ENCODE results near the gene TMEM178B. TPM values are rescaled to one million over a fixed set of nuclear protein-coding genes. Genes with fewer than 3 reads are reported as not detected.
"Not testable (repeated sequence)": the region's sequence is repeated elsewhere in the genome, so short reads cannot be mapped to it uniquely, and the experiment has no call there.

The TMEM178B gene
- total RNA-seq, 1 experiment from 2014 or later = not detected

DNA sequence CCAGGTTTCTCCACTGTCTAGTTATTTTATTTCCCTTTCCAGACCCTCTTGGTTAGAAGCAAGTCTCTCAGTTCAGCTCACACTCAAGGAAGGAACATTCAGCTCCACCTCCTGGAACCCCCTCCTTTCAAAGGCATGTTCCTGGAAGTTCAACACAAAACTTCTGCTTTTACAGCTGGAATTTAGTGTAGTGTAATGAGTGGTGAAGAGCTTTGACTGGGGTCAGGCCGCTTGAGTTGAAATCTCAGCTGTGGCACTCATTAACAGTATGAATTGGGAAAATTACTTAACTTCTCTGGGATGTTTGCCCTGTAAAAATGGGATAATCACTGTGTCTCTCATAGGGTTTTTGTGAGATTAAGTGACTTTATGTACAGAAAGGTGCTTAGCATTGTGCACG lies 91.7 kb downstream of the TMEM178B start:
- Histone ChIP-seq H3K9me3 (ENCODE audit: insufficient read depth, low read depth) (0 out of 2 replicates have a peak, but pooled peaks cover 3% of the 10 kb centered on the region), H3K27me3 (ENCODE audit: insufficient read depth, low read depth) (peaks cover 59% of the 10 kb centered on the region; the same call in 1 of the 2 replicates)
- BruUV-seq (replicated peaks) = no TSS peak

DNA sequence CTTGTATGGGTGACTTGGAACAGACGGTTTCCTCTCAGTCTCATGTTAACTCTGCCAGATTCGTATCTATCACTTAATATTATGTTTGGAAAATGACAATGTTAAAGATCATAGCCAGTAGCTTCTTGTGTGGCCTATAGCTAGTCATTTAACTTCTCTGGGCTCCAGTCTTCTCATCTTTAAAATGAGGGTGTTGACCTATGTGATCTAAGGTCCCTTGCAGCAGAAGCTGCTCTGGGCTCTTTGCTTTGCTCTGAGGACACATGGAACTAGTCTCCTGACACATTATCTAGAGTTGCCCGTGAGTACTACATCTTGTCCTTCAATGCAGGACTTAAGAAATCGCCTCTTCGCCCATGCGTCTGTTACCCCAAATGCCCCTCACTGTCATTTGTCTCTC lies 93.1 kb downstream of the TMEM178B start:
- no peak overlapping the region for H3K4me2 ChIP-seq
- no peak overlapping the region for H2AFZ ChIP-seq
- no peak overlapping the region for H3K4me3 ChIP-seq
- ChIA-PET POLR2A (ENCODE audit: unreplicated experiment) (no interaction called here), CTCF (no interaction called here)
- no peaks in the 10 kb centered on the region for H3K4me1 ChIP-seq (replicated peaks; ENCODE audit: insufficient read depth)
- no peak for DNase-seq
- no peaks in the 10 kb centered on the region for H3K79me2 ChIP-seq (ENCODE audit: low read depth)
- H3K36me3 ChIP-seq (ENCODE audit: low read depth) = no peaks in the 10 kb centered on the region
- H3K9me2 ChIP-seq (ENCODE audit: insufficient read depth) = no peaks in the 10 kb centered on the region
- H3K27me3 ChIP-seq (ENCODE audit: insufficient read depth, low read depth) = peaks cover 59% of the 10 kb centered on the region; the same call in 1 of the 2 replicates
- 0 out of 2 replicates have a peak, but pooled peaks cover 4% of the 10 kb centered on the region for H3K9me3 ChIP-seq (ENCODE audit: insufficient read depth, low read depth)
- BruUV-seq (replicated peaks) = no TSS peak
- no peak for TF ChIP-seq EZH2 (IDR thresholded peaks at IDR 0.05; ENCODE audit: low read depth)
- TF ChIP-seq, protein P1, sequence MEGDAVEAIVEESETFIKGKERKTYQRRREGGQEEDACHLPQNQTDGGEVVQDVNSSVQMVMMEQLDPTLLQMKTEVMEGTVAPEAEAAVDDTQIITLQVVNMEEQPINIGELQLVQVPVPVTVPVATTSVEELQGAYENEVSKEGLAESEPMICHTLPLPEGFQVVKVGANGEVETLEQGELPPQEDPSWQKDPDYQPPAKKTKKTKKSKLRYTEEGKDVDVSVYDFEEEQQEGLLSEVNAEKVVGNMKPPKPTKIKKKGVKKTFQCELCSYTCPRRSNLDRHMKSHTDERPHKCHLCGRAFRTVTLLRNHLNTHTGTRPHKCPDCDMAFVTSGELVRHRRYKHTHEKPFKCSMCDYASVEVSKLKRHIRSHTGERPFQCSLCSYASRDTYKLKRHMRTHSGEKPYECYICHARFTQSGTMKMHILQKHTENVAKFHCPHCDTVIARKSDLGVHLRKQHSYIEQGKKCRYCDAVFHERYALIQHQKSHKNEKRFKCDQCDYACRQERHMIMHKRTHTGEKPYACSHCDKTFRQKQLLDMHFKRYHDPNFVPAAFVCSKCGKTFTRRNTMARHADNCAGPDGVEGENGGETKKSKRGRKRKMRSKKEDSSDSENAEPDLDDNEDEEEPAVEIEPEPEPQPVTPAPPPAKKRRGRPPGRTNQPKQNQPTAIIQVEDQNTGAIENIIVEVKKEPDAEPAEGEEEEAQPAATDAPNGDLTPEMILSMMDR (conservative IDR thresholded peaks at IDR 0.05) = no peak
- H3K27ac ChIP-seq = no peak overlapping the region
- no peaks in the 10 kb centered on the region for H3F3A ChIP-seq (ENCODE audit: insufficient read depth, low read depth)
- intact Hi-C loops (cut with micrococcal nuclease; ENCODE audit: unreplicated experiment) = no loop called here
- H4K20me1 ChIP-seq (ENCODE audit: insufficient read depth) = no peaks in the 10 kb centered on the region

More for the DNA sequence above, 91.7 kb downstream of the TMEM178B start:
- Histone ChIP-seq H3K4me1 (replicated peaks; ENCODE audit: insufficient read depth) (no peaks in the 10 kb centered on the region), H3F3A (ENCODE audit: insufficient read depth, low read depth) (no peaks in the 10 kb centered on the region), H4K20me1 (ENCODE audit: insufficient read depth) (no peaks in the 10 kb centered on the region), H3K4me2 (no peak overlapping the region), H3K79me2 (ENCODE audit: low read depth) (no peaks in the 10 kb centered on the region), H3K27ac (no peak overlapping the region), H3K4me3 (no peak overlapping the region), H3K36me3 (ENCODE audit: low read depth) (no peaks in the 10 kb centered on the region), H3K9me2 (ENCODE audit: insufficient read depth) (no peaks in the 10 kb centered on the region), H2AFZ (no peak overlapping the region)
- TF ChIP-seq EZH2 (IDR thresholded peaks at IDR 0.05; ENCODE audit: low read depth) = no peak
- TF ChIP-seq, protein P1 (conservative IDR thresholded peaks at IDR 0.05) = no peak
- ChIA-PET POLR2A (ENCODE audit: unreplicated experiment) (no interaction called here), CTCF (no interaction called here)
- intact Hi-C loops (cut with micrococcal nuclease; ENCODE audit: unreplicated experiment) = no loop called here
- DNase-seq = no peak

DNA sequence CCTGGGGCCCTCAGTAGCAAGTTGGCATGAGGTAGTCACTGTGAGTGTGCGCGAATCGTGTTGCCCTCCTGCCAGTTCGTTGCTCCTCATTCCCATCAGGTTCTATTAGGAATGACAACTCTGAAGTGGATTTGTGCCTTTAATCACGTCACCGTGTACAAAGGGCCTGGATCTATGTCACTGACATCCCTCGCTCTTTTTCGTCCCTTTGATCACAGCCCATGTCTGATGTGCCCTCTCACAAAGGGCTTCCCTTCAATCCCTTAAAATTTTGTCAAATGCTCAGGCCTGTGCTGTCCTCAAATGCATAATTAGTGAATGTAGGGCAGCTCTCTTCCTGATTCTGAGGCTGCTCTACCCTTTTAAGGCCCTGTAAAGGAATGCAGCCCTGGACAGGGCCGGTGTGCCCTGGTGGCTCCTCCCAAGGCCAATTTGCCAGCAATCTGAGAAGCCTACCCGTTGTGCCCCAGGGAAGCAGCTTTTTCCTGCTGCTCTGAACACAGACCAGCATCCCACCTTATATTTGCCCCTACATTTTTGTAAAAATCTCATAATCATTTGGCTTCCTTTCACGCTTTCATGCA lies 93.6 kb downstream of the TMEM178B start:
- Histone ChIP-seq H3K27ac (no peak overlapping the region), H3K9me2 (ENCODE audit: insufficient read depth) (no peaks in the 10 kb centered on the region), H3K79me2 (ENCODE audit: low read depth) (no peaks in the 10 kb centered on the region), H3K27me3 (ENCODE audit: insufficient read depth, low read depth) (peaks cover 58% of the 10 kb centered on the region; the same call in 1 of the 2 replicates), H3K4me3 (no peak overlapping the region), H3F3A (ENCODE audit: insufficient read depth, low read depth) (no peaks in the 10 kb centered on the region), H2AFZ (no peak overlapping the region), H3K9me3 (ENCODE audit: insufficient read depth, low read depth) (0 out of 2 replicates have a peak, but pooled peaks cover 4% of the 10 kb centered on the region), H3K4me1 (replicated peaks; ENCODE audit: insufficient read depth) (no peaks in the 10 kb centered on the region), H3K4me2 (no peak overlapping the region), H3K36me3 (ENCODE audit: low read depth) (no peaks in the 10 kb centered on the region), H4K20me1 (ENCODE audit: insufficient read depth) (no peaks in the 10 kb centered on the region)
- ChIA-PET POLR2A (ENCODE audit: unreplicated experiment) (no interaction called here), CTCF (no interaction called here)
- no peak for TF ChIP-seq EZH2 (IDR thresholded peaks at IDR 0.05; ENCODE audit: low read depth)
- TF ChIP-seq, protein P1 (conservative IDR thresholded peaks at IDR 0.05) = no peak
- no TSS peak for BruUV-seq (replicated peaks)
- DNase-seq = no peak
- intact Hi-C loops (cut with micrococcal nuclease; ENCODE audit: unreplicated experiment) = no loop called here

DNA sequence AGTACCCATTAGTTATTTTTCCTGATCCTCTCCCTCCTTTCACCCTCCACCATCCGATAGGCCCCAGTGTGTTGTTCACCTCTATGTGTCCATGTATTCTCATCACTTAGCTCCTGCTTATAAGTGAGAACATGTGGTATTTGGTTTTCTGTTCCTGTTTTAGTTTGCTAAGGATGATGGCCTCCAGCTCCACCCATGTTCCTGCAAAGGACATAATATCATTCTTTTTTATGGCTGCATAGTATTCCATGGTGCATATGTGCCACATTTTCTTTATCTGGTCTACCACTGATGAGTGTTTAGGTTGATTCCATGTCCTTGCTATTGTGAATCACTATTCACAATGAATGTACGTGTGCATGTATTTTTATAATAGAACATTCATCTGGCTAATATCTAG lies 95.3 kb downstream of the TMEM178B start:
- H3K9me3 ChIP-seq (ENCODE audit: insufficient read depth, low read depth); H3K4me2 ChIP-seq; H3K4me3 ChIP-seq; H2AFZ ChIP-seq; POLR2A ChIA-PET (ENCODE audit: unreplicated experiment); H3K36me3 ChIP-seq (ENCODE audit: low read depth); BruUV-seq (replicated peaks); H3K27ac ChIP-seq; intact Hi-C loops (cut with micrococcal nuclease; ENCODE audit: unreplicated experiment); H3F3A ChIP-seq (ENCODE audit: insufficient read depth, low read depth); H3K4me1 ChIP-seq (replicated peaks; ENCODE audit: insufficient read depth); CTCF ChIA-PET; DNase-seq; H3K79me2 ChIP-seq (ENCODE audit: low read depth); H4K20me1 ChIP-seq (ENCODE audit: insufficient read depth); H3K9me2 ChIP-seq (ENCODE audit: insufficient read depth): not testable (repeated sequence)
- peaks cover 45% of the 10 kb centered on the region; the same call in 1 of the 2 replicates for H3K27me3 ChIP-seq (ENCODE audit: insufficient read depth, low read depth)

DNA sequence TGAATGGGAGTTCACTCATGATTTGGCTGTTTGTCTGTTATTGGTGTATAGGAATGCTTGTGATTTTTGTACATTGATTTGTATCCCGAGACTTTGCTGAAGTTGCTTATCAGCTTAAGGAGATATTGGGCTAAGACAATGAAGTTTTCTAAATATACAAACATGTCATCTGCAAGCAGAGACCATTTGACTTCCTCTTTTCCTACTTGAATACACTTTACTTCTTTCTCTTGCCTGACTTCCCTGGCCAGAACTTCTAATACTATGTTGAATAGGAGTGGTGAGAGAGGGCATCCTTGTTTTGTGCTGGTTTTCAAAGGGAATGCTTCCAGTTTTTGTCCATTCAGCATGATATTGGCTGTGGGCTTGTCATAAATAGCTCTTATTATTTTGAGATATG lies 101.9 kb downstream of the TMEM178B start:
- H3F3A ChIP-seq (ENCODE audit: insufficient read depth, low read depth); H3K79me2 ChIP-seq (ENCODE audit: low read depth); CTCF ChIA-PET; intact Hi-C loops (cut with micrococcal nuclease; ENCODE audit: unreplicated experiment); H3K36me3 ChIP-seq (ENCODE audit: low read depth); H3K9me3 ChIP-seq (ENCODE audit: insufficient read depth, low read depth); BruUV-seq (replicated peaks); H4K20me1 ChIP-seq (ENCODE audit: insufficient read depth); H3K27ac ChIP-seq; H3K9me2 ChIP-seq (ENCODE audit: insufficient read depth); POLR2A ChIA-PET (ENCODE audit: unreplicated experiment); H3K4me1 ChIP-seq (replicated peaks; ENCODE audit: insufficient read depth); DNase-seq; H3K4me2 ChIP-seq; H3K4me3 ChIP-seq; H2AFZ ChIP-seq: not testable (repeated sequence)
- H3K27me3 ChIP-seq (ENCODE audit: insufficient read depth, low read depth) = peaks cover 29% of the 10 kb centered on the region

Measured in PC-9 (cell line).